Measurements from ENCODE around the gene SOX5. TPM values are rescaled to one million over a fixed set of nuclear protein-coding genes. Genes with fewer than 3 reads are reported as not detected.
A peak's percentile ranks its signal among the peaks of the same experiment; 100 is the strongest.

The SOX5 gene
- total and polyA plus RNA-seq, 12 donors = 0.17 to 4.3 (median 2.4) TPM

GRCh38 chr12:23950210-23950774 lies 822 bp upstream of the SOX5 start:
- TF ChIP-seq CTCF (IDR thresholded peaks at IDR 0.05) = no peak
- peaks cover 0 to 44% (median 15%) of the 10 kb centered on the region in 7 donors for H3K27me3 ChIP-seq
- H3K9me3 ChIP-seq = no peaks in the 10 kb centered on the region
- H3K36me3 ChIP-seq = no peaks in the 10 kb centered on the region
- peak overlapping the region; percentile 16 to 56 (median 48) for H3K4me3 ChIP-seq
- peaks cover 0 to 6% (median 0%) of the 10 kb centered on the region in 9 donors for H3K4me1 ChIP-seq
- intact Hi-C loops (cut with DNase I) = no loop called here
- DNase-seq (no peak), ATAC-seq (peak in 7 of 8 donors; percentile 39 to 63 (median 46))
- peak overlapping the region in 4 of 10 donors; percentile 9 to 56 (median 34) for H3K27ac ChIP-seq
- 1% methylated on average over 17 of the region's 17 CpGs for WGBS, 2 donors

DNA sequence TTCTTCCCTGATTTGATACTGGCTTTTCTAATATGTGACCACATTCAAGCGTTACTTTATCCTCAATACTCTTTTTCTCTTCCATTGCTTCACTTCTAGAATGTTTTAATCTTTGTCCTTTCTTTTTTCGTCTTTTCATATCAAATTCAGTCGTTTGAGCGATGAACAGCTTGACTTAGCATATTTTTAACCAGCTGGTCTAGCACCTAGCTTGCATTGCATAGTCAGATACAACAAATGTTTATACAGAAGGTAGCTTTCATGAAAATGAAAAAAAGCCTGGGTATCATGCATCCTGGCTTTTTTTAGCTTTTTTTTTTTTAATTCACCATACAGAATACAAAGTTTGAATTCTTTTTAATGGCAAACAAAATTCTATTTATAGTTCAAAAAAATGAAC lies 1.2 kb downstream of the SOX5 start:
- Histone ChIP-seq H3K4me1 (peaks cover 0 to 6% (median 0%) of the 10 kb centered on the region in 9 donors), H3K27ac (no peak overlapping the region), H3K9me3 (no peaks in the 10 kb centered on the region), H3K36me3 (no peaks in the 10 kb centered on the region), H3K27me3 (peaks cover 0 to 44% (median 15%) of the 10 kb centered on the region in 7 donors), H3K4me3 (peak overlapping the region in 5 of 10 donors; percentile 50 to 56 (median 51))
- no peak for DNase-seq
- no peak for TF ChIP-seq CTCF (IDR thresholded peaks at IDR 0.05)
- intact Hi-C loops (cut with DNase I) = no loop called here
- 72 to 74% methylated on average over 4 of the region's 4 CpGs for WGBS, 2 donors
- ATAC-seq = no peak

DNA sequence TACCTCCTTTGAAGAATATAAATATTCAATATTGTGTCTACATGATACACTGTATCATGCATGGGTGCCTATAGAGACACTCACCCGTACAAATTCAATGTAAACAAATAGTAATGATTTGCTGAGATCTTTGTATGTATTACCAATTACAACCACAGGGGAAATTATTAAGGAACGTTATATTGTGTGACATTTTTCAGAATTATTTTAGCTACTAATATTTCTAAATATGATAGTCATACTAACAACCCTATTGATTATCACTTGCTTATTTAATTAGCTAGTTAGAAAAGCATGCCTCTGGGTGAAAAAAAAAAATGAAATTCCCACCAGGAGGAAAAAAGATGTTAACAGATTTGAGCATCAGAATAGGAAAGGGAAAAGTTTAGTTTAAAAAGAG lies 2.1 kb downstream of the SOX5 start:
- Histone ChIP-seq H3K4me1 (peaks cover 0 to 6% (median 0%) of the 10 kb centered on the region in 9 donors), H3K27me3 (peaks cover 0 to 44% (median 15%) of the 10 kb centered on the region in 7 donors), H3K27ac (no peak overlapping the region), H3K9me3 (no peaks in the 10 kb centered on the region), H3K36me3 (no peaks in the 10 kb centered on the region), H3K4me3 (no peak overlapping the region)
- 81 to 84% methylated on average over 2 of the region's 2 CpGs for WGBS, 2 donors
- DNase-seq (no peak), ATAC-seq (no peak)
- TF ChIP-seq CTCF (IDR thresholded peaks at IDR 0.05) = peak in 1 of 9 donors; percentile 19
- intact Hi-C loops (cut with DNase I) = no loop called here

- Histone ChIP-seq H3K36me3 (no peaks in the 10 kb centered on the region), H3K27ac (no peak overlapping the region), H3K4me1 (peaks cover 0 to 6% (median 0%) of the 10 kb centered on the region in 9 donors), H3K27me3 (peaks cover 0 to 38% (median 12%) of the 10 kb centered on the region in 7 donors), H3K4me3 (no peak overlapping the region), H3K9me3 (no peaks in the 10 kb centered on the region)
- ATAC-seq (no peak), DNase-seq (no peak)
- intact Hi-C loops (cut with DNase I) = no loop called here
- WGBS, 2 donors = 93 to 94% methylated on average over 2 of the region's 2 CpGs
- no peak for TF ChIP-seq CTCF (IDR thresholded peaks at IDR 0.05)
These were observed 4.2 kb downstream of the SOX5 start for GRCh38 chr12:23945249-23945648.

Data from heart right ventricle (tissue), 16 donors.